Esophagus muscularis mucosa (tissue), 4 donors: ENCODE results near the gene FREM2. TPM values are rescaled to one million over a fixed set of nuclear protein-coding genes. Genes with fewer than 3 reads are reported as not detected.

Experiments used
- DNase-seq: peaks from one replicate; pipeline ENCODE4 v3.0.0-alpha.2; 2017; ENCODE audit errors: extremely low spot score
- H3K27ac ChIP-seq, 4 donors: fragments of 200-600 bp; sonication (generic); replicated peaks in 1 of 4; 1 replicate in 3 of 4; 2 replicates in 1 of 4; pipeline ENCODE4 v1.5.1; 2016 to 2019; ENCODE audit warnings: mild to moderate bottlenecking in 1 of 4
- H3K27me3 ChIP-seq, 4 donors: fragments of 200-600 bp; sonication (generic); one replicate each; pipeline versions ENCODE4 v1.5.1 to v1.6.0; 2016 to 2019
- H3K36me3 ChIP-seq, 4 donors: fragments of 200-600 bp; sonication (generic); one replicate each; pipeline ENCODE4 v1.5.1; 2016 to 2019
- H3K4me1 ChIP-seq, 4 donors: fragments of 200-600 bp; sonication (generic); one replicate each; pipeline ENCODE4 v1.5.1; 2016 to 2019
- H3K4me3 ChIP-seq, 4 donors: fragments of 200-600 bp; sonication (generic); 1 replicate in 2 of 4; 2 replicates in 2 of 4; pipeline ENCODE4 v1.5.1; 2016 to 2019; ENCODE audit warnings: mild to moderate bottlenecking in 4 of 4, moderate library complexity in 1 of 4
- H3K9me3 ChIP-seq, 4 donors: fragments of 200-600 bp; sonication (generic); 1 replicate in 3 of 4; 2 replicates in 1 of 4; pipeline ENCODE4 v1.5.1; 2016 to 2019
- EP300 ChIP-seq: sonication (generic); formaldehyde crosslinking; IDR thresholded peaks from one replicate; pipeline ENCODE4 v1.6.1; 2017; ENCODE audit warnings: antibody characterized with exemption
- POLR2A ChIP-seq: fragments of 450-650 bp; IDR thresholded peaks from one replicate; pipeline ENCODE4 v1.6.1; 2017; ENCODE audit warnings: antibody characterized with exemption, moderate library complexity, mild to moderate bottlenecking, low read depth
- POLR2AphosphoS5 ChIP-seq, 2 donors: sonication (generic); formaldehyde crosslinking; IDR thresholded peaks; one replicate each; pipeline ENCODE4 v1.6.1; 2017; ENCODE audit warnings: antibody characterized with exemption in 2 of 2
- WGBS: methylation state at CpG from one replicate; pipeline ENCODE4 v1.1.5; 2018; 5-methylcytosine and 5-hydroxymethylcytosine counted together
- intact Hi-C: fragments of 100-400 bp; cut with DNase I; formaldehyde crosslinking; loops from one replicate; pipeline ENCODE4 v1.15.1; 2023
- total RNA-seq, 4 donors: library from RNA; depleted of rRNA; stranded (reverse); fragments of >200 nt; gene quantifications; one replicate each; pipeline versions ENCODE4 v1.1.0 to v1.2.1, GENCODE V29; 2016
- TF ChIP-seq, protein P1 (sequence below), 3 experiments: fragments of 200-600 bp in 2 of 3; fragments of 450-650 bp in 1 of 3; sonication (generic) in 2 of 3; IDR thresholded peaks; one replicate each; pipeline ENCODE4 v1.5.1; 2017 to 2019; ENCODE audit warnings: antibody characterized with exemption in 3 of 3, mild to moderate bottlenecking in 2 of 3, moderate library complexity in 1 of 3

The FREM2 gene
- total RNA-seq, 4 donors from 2014 or later, result 0.13 to 0.34 (median 0.33) TPM; not detected in 1

DNA sequence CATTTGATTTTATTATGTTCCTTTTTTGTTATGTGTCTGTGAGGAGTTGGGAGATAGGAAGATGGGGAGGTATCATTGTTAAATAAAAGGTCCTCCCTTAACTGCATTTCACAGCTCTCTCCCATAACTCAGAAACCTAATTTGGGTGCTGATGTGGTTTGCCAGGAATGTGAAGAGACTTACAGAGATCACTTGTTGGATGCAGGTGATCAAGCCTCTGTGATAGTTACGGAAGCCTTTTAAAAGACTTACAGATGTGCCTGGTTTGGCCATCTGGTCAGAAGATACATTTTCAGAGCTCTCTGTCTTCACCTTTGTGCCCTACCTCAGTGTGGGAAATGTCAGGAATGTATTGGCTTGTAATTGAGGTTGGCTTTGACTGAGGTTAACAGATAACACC, 157.7 kb downstream of the FREM2 start:
- no peaks in the 10 kb centered on the region for H3K36me3 ChIP-seq
- peaks cover 0 to 1% (median 0%) of the 10 kb centered on the region in 4 donors for H3K9me3 ChIP-seq
- TF ChIP-seq POLR2A, result no peak
- TF ChIP-seq EP300, result no peak
- TF ChIP-seq, protein P1, sequence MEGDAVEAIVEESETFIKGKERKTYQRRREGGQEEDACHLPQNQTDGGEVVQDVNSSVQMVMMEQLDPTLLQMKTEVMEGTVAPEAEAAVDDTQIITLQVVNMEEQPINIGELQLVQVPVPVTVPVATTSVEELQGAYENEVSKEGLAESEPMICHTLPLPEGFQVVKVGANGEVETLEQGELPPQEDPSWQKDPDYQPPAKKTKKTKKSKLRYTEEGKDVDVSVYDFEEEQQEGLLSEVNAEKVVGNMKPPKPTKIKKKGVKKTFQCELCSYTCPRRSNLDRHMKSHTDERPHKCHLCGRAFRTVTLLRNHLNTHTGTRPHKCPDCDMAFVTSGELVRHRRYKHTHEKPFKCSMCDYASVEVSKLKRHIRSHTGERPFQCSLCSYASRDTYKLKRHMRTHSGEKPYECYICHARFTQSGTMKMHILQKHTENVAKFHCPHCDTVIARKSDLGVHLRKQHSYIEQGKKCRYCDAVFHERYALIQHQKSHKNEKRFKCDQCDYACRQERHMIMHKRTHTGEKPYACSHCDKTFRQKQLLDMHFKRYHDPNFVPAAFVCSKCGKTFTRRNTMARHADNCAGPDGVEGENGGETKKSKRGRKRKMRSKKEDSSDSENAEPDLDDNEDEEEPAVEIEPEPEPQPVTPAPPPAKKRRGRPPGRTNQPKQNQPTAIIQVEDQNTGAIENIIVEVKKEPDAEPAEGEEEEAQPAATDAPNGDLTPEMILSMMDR (IDR thresholded peaks at IDR 0.05), result no peak
- no peak for TF ChIP-seq POLR2AphosphoS5 (IDR thresholded peaks at IDR 0.05)
- WGBS, result 93% methylated on average over 1 of the region's 1 CpG
- H3K27ac ChIP-seq, result no peak overlapping the region
- DNase-seq, result no peak
- H3K4me3 ChIP-seq, result no peak overlapping the region
- intact Hi-C loops, result no loop called here
- no peaks in the 10 kb centered on the region for H3K27me3 ChIP-seq
- no peaks in the 10 kb centered on the region for H3K4me1 ChIP-seq

DNA sequence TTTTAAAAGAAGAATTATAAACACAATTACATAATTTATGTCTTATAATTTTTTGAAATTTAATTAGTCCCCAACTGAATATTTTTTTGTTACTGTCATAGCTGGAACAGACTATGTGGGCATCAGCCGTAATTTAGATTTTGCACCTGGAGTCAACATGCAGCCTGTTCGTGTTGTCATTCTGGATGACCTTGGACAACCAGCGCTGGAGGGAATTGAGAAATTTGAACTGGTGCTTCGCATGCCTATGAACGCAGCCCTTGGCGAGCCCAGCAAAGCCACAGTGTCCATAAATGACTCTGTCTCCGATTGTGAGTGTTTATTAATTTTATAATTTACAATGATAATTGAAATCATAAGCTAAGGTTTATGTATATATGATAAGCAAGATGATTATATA, 161.5 kb downstream of the FREM2 start:
- TF ChIP-seq POLR2AphosphoS5 (IDR thresholded peaks at IDR 0.05) (no peak), EP300 (no peak)
- TF ChIP-seq, protein P1 (IDR thresholded peaks at IDR 0.05), result no peak
- H3K36me3 ChIP-seq, result no peaks in the 10 kb centered on the region
- H3K4me1 ChIP-seq, result no peaks in the 10 kb centered on the region
- no peaks in the 10 kb centered on the region for H3K9me3 ChIP-seq
- intact Hi-C loops, result no loop called here
- H3K27me3 ChIP-seq, result no peaks in the 10 kb centered on the region
- WGBS, result 88% methylated on average over 7 of the region's 7 CpGs
- DNase-seq, result no peak
- H3K27ac ChIP-seq, result no peak overlapping the region
- H3K4me3 ChIP-seq, result no peak overlapping the region

DNA sequence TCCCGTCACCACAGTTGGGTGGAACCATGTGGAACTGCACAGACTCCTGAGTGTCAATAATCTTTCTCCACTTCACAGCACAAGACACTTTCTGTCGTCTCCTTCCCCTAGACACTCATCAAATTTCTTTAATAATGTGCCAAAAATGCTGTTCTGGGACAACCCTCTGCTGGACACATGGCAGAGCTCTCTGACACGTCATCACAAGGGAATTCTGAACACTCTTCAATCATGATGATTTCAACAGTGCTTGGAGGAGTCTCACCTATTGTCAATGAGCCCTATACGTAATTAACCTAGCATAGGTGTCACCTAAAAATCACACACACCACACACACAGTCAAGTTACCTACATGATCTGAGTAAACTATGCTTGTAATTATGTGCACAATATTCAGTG, 162.4 kb downstream of the FREM2 start:
- intact Hi-C loops, result no loop called here
- H3K4me1 ChIP-seq, result no peaks in the 10 kb centered on the region
- TF ChIP-seq POLR2A (no peak), EP300 (no peak), POLR2AphosphoS5 (IDR thresholded peaks at IDR 0.05) (no peak)
- TF ChIP-seq, protein P1 (IDR thresholded peaks at IDR 0.05), result no peak
- DNase-seq, result no peak
- no peak overlapping the region for H3K27ac ChIP-seq
- H3K36me3 ChIP-seq, result no peaks in the 10 kb centered on the region
- no peaks in the 10 kb centered on the region for H3K27me3 ChIP-seq
- H3K9me3 ChIP-seq, result no peaks in the 10 kb centered on the region
- WGBS, result 67% methylated on average over 4 of the region's 4 CpGs
- H3K4me3 ChIP-seq, result no peak overlapping the region

DNA sequence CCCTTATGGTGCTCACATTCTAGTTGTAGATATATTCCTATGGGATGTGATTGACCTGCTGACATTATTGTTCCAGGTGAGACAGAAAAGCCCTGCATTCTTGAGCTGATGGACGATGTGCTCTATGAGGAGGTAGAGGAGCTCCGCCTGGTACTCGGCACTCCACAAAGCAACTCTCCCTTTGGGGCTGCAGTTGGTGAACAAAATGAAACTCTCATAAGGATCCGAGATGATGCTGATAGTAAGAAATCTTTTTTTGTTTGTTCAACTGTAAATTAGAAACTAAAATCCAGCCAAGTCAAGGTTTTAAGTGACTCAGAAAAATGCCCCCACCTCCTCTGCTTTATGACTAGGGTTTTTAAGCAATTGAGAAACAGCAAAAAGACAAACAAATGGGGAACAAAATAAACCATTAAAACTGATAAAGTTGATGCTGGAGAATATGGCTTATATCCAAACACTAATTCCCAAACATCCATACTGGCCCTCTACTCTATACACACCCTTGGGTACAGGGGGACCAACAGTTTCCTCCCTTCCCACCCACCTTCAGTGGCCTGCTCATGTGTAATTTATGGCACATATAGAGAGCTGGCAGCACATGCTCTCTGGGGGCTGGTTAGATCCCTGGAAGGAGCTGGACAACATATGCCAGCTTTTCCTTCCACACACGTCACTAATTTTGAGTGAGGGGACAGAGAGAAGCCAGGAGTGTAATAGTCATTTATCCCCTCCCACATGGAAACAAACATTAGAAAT, 164.2 kb downstream of the FREM2 start:
- no peaks in the 10 kb centered on the region for H3K4me1 ChIP-seq
- intact Hi-C loops, result no loop called here
- TF ChIP-seq POLR2A (no peak), POLR2AphosphoS5 (IDR thresholded peaks at IDR 0.05) (no peak), EP300 (no peak)
- TF ChIP-seq, protein P1 (IDR thresholded peaks at IDR 0.05), result no peak
- no peaks in the 10 kb centered on the region for H3K36me3 ChIP-seq
- DNase-seq, result no peak
- no peaks in the 10 kb centered on the region for H3K9me3 ChIP-seq
- 82% methylated on average over 5 of the region's 5 CpGs for WGBS
- H3K4me3 ChIP-seq, result no peak overlapping the region
- H3K27ac ChIP-seq, result no peak overlapping the region
- H3K27me3 ChIP-seq, result no peaks in the 10 kb centered on the region

DNA sequence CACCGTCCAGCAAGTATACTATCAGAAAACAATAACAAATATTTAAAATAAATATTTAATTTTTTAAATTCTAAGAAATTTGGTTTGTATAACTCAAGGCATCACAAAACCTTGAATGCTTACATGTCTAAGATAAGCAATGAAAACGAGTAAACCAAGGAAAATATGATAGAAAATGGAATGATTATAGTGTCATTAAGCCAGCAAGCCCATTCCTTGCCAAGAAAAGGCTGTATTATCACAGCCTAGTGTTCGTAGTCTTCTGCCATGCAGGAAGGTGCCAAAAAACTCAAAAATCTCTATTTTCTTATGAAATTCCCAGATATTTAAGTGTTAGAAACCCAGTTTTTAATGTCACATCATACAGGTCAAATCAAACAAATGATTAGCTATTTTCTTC, 167.3 kb downstream of the FREM2 start:
- intact Hi-C loops, result no loop called here
- TF ChIP-seq, protein P1 (IDR thresholded peaks at IDR 0.05), result no peak
- TF ChIP-seq POLR2A, result no peak
- TF ChIP-seq POLR2AphosphoS5 (IDR thresholded peaks at IDR 0.05), result no peak
- TF ChIP-seq EP300, result no peak
- Histone ChIP-seq H3K4me1 (no peaks in the 10 kb centered on the region), H3K36me3 (no peaks in the 10 kb centered on the region), H3K27me3 (no peaks in the 10 kb centered on the region), H3K9me3 (no peaks in the 10 kb centered on the region), H3K27ac (no peak overlapping the region), H3K4me3 (no peak overlapping the region)
- WGBS, result 57% methylated on average over 3 of the region's 3 CpGs
- DNase-seq, result no peak
